Fibroblast of lung (primary cell): ENCODE results near the gene TM9SF1. TPM values are rescaled to one million over a fixed set of nuclear protein-coding genes. Genes with fewer than 3 reads are reported as not detected.

Experiments used
- DNase-seq, 2 donors: peaks; one replicate each; pipeline versions ENCODE4 v3.0.0 to v3.0.0-alpha.2; 2010; ENCODE audit warnings: low read depth in 2 of 2
- H2AFZ ChIP-seq: 2 replicates; pipeline ENCODE4 v1.5.1; 2012; ENCODE audit warnings: low read length, control low read depth, inconsistent platforms
- H3K27ac ChIP-seq: 2 replicates; pipeline ENCODE4 v1.5.1; 2011; ENCODE audit warnings: low read length, control low read depth; ENCODE audit not compliant: insufficient read depth
- H3K27me3 ChIP-seq: 2 replicates; pipeline ENCODE4 v1.5.1; 2011; ENCODE audit warnings: mild to moderate bottlenecking, low read length; ENCODE audit not compliant: control insufficient read depth, insufficient read depth
- H3K36me3 ChIP-seq: 2 replicates; pipeline ENCODE4 v1.5.1; 2011; ENCODE audit warnings: low read length; ENCODE audit not compliant: control insufficient read depth, insufficient read depth
- H3K4me1 ChIP-seq: 2 replicates; pipeline ENCODE4 v1.5.1; 2011; ENCODE audit warnings: low read length; ENCODE audit not compliant: control insufficient read depth, insufficient read depth; ENCODE audit errors: extremely low read depth
- H3K4me2 ChIP-seq: 2 replicates; pipeline ENCODE4 v1.5.1; 2011; ENCODE audit warnings: low read length, control low read depth; ENCODE audit not compliant: insufficient read depth; ENCODE audit errors: extremely low read depth
- H3K4me3 ChIP-seq, 4 experiments: fragments of 200-600 bp in 1 of 4; sonication (generic) in 1 of 4; replicated peaks in 1 of 4; 2 replicates each; pipeline ENCODE4 v1.5.1; 2011 to 2016; ENCODE audit warnings: low read length in 4 of 4, low read depth in 3 of 4, mild to moderate bottlenecking in 3 of 4, control low read depth in 2 of 4, inconsistent platforms in 1 of 4, mixed read lengths in 1 of 4; ENCODE audit not compliant: insufficient read depth in 1 of 4; ENCODE audit errors: control extremely low read depth in 1 of 4
- H3K79me2 ChIP-seq: 2 replicates; pipeline ENCODE4 v1.5.1; 2012; ENCODE audit warnings: mild to moderate bottlenecking, low read length, inconsistent platforms; ENCODE audit not compliant: control insufficient read depth, insufficient read depth
- H3K9ac ChIP-seq: 2 replicates; pipeline ENCODE4 v1.5.1; 2011; ENCODE audit warnings: mild to moderate bottlenecking, low read length, control low read depth; ENCODE audit not compliant: insufficient read depth
- H3K9me3 ChIP-seq: 2 replicates; pipeline ENCODE4 v1.5.1; 2012; ENCODE audit warnings: low read depth, low read length; ENCODE audit not compliant: control insufficient read depth, insufficient read depth
- H4K20me1 ChIP-seq: 2 replicates; pipeline ENCODE4 v1.5.1; 2011; ENCODE audit warnings: low read length; ENCODE audit not compliant: control insufficient read depth, insufficient read depth; ENCODE audit errors: extremely low read depth
- CTCF ChIP-seq, 2 donors: IDR thresholded peaks in 1 of 2; conservative IDR thresholded peaks in 1 of 2; 1 replicate in 1 of 2; 2 replicates in 1 of 2; pipeline ENCODE4 v1.5.1; 2011 to 2012; ENCODE audit warnings: low read length in 2 of 2, control low read depth in 1 of 2, inconsistent platforms in 1 of 2, low read depth in 1 of 2, mild to moderate bottlenecking in 1 of 2
- EZH2 ChIP-seq: IDR thresholded peaks from 2 replicates; pipeline ENCODE4 v1.5.1; 2012; ENCODE audit warnings: low read length, control low read depth, mild to moderate bottlenecking; ENCODE audit errors: missing control alignments
- polyA minus RNA-seq: library from RNA; depleted of rRNA, polyadenylated mRNA; stranded (reverse); fragments of >200 nt; gene quantifications from 2 replicates; pipeline ENCODE4 v1.2.3, GENCODE V29; 2011; ENCODE audit warnings: low replicate concordance
- polyA plus RNA-seq, 2 donors: library from polyadenylated mRNA; depleted of rRNA in 1 of 2; stranded (reverse) in 1 of 2; unstranded in 1 of 2; fragments of >200 nt; gene quantifications; 2 replicates each; pipeline ENCODE4 v1.2.1, GENCODE V29; 2011 to 2012; ENCODE audit warnings: missing spikeins in 1 of 2
- total RNA-seq: library from RNA; depleted of rRNA; stranded (reverse); fragments of >200 nt; gene quantifications from 2 replicates; pipeline ENCODE4 v1.2.1, GENCODE V29; 2014

Gene TM9SF1
- 49.6 and 61.6 TPM in 2 replicates for total RNA-seq
- 60.9 and 65.1 TPM in 2 replicates for polyA plus RNA-seq
- 49.5 and 68.9 TPM in 2 replicates for polyA plus RNA-seq (2012)
- 74.6 and 111 TPM in 2 replicates for polyA minus RNA-seq

- Histone ChIP-seq H3K4me1 (no peaks in the 10 kb centered on the region), H3K9ac (peak within 1 kb of the TSS; percentile 99), H4K20me1 (no peaks in the 10 kb centered on the region), H3K27ac (peak within 1 kb of the TSS; percentile 98), H3K4me3 (peak within 1 kb of the TSS; percentile 73 to 93 (median 81)), H3K36me3 (peaks cover 11% of the 10 kb centered on the region), H3K4me2 (peak within 1 kb of the TSS; percentile 81), H3K79me2 (peaks cover 29% of the 10 kb centered on the region), H3K27me3 (no peaks in the 10 kb centered on the region), H2AFZ (peak within 1 kb of the TSS; percentile 80), H3K9me3 (no peaks in the 10 kb centered on the region)
- TF ChIP-seq EZH2 (no peak), CTCF (conservative IDR thresholded peaks at IDR 0.05 in 1 of 2, IDR thresholded peaks at IDR 0.05 in 1 of 2; ENCODE audit: low read depth in 1 of 2, low read length in 2 of 2) (no peak)
- peak; percentile 89 for DNase-seq
Observed at GRCh38 chr14:24195186-24196070, at the start of gene TM9SF1. TM9SF1 (minus strand) TSS chr14:24195441; CDS start chr14:24195019, 422 bp downstream.

- Histone ChIP-seq H3K4me2 (peak overlapping the region; percentile 89), H4K20me1 (no peaks in the 10 kb centered on the region), H3K4me1 (peaks cover 12% of the 10 kb centered on the region), H3K27ac (peak overlapping the region; percentile 98), H2AFZ (peak overlapping the region; percentile 22), H3K9me3 (no peaks in the 10 kb centered on the region), H3K4me3 (peak overlapping the region; percentile 71 to 100 (median 84)), H3K9ac (peak overlapping the region; percentile 90), H3K27me3 (no peaks in the 10 kb centered on the region), H3K79me2 (peaks cover 20% of the 10 kb centered on the region), H3K36me3 (peaks cover 13% of the 10 kb centered on the region)
- DNase-seq, result peak in 1 of 2 donors; percentile 36
- no peak for TF ChIP-seq CTCF (conservative IDR thresholded peaks at IDR 0.05 in 1 of 2, IDR thresholded peaks at IDR 0.05 in 1 of 2; ENCODE audit: low read depth in 1 of 2, low read length in 2 of 2)
- no peak for TF ChIP-seq EZH2
Observed at GRCh38 chr14:24243336-24243836, 48.1 kb upstream of the TM9SF1 start.

- Histone ChIP-seq H3K79me2 (peaks cover 20% of the 10 kb centered on the region), H3K36me3 (peaks cover 24% of the 10 kb centered on the region), H3K4me2 (peak overlapping the region; percentile 89), H3K27ac (peak overlapping the region; percentile 98), H3K4me3 (peak overlapping the region; percentile 71 to 100 (median 84)), H3K9me3 (no peaks in the 10 kb centered on the region), H3K4me1 (peaks cover 11% of the 10 kb centered on the region), H3K27me3 (no peaks in the 10 kb centered on the region), H3K9ac (peak overlapping the region; percentile 90), H4K20me1 (no peaks in the 10 kb centered on the region), H2AFZ (peak overlapping the region; percentile 23)
- TF ChIP-seq CTCF (conservative IDR thresholded peaks at IDR 0.05 in 1 of 2, IDR thresholded peaks at IDR 0.05 in 1 of 2; ENCODE audit: low read depth in 1 of 2, low read length in 2 of 2) (peak; percentile 32 to 38), EZH2 (no peak)
- peak; percentile 89 to 90 for DNase-seq
Observed at GRCh38 chr14:24241829-24242443, 46.7 kb upstream of the TM9SF1 start.
